Neural progenitor cell (in vitro differentiated cells): Measurements from ENCODE around the gene ANAPC7.

Experiments
- EZH2 ChIP-seq: fragments of 200-600 bp; sonication (generic); IDR thresholded peaks from 2 replicates; pipeline ENCODE4 v1.6.1; 2017; ENCODE audit warnings: antibody characterized with exemption, mild to moderate bottlenecking, moderate library complexity
- EZH2phosphoT487 ChIP-seq: fragments of 200-600 bp; sonication (generic); IDR thresholded peaks from 2 replicates; pipeline ENCODE4 v1.6.1; 2017; ENCODE audit warnings: antibody characterized with exemption
- TF ChIP-seq, protein P1 (sequence below): fragments of 200-600 bp; sonication (generic); IDR thresholded peaks from 2 replicates; pipeline ENCODE4 v1.5.1; 2017; ENCODE audit warnings: antibody characterized with exemption, mild to moderate bottlenecking

DNA sequence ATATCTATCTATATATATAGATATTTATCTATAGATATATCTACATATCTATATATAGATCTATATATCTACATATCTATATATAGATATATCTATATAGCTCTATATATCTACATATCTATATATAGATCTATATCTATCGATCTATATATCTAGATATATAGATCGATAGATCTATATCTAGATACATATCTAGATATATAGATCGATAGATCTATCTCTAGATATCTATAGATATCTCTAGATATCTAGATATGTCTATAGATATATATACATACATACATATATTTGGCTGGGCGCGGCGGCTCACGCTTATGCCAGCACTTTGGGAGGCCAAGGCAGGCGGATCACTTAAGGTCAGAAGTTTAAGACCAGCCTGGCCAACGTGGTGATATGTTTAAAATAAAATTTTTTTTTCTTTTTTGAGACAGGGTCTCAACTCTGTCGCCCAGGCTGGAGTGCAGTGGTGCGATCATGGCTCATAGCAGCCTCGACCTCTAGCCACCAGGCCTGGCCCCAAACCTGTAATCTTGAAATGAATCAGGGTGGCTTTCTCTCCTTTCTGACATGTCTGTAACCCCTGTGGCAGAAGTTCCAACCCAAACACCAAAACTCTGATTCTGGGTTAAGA is 28.6 kb upstream of the ANAPC7 start:
- TF ChIP-seq EZH2: no peak
- TF ChIP-seq, protein P1, sequence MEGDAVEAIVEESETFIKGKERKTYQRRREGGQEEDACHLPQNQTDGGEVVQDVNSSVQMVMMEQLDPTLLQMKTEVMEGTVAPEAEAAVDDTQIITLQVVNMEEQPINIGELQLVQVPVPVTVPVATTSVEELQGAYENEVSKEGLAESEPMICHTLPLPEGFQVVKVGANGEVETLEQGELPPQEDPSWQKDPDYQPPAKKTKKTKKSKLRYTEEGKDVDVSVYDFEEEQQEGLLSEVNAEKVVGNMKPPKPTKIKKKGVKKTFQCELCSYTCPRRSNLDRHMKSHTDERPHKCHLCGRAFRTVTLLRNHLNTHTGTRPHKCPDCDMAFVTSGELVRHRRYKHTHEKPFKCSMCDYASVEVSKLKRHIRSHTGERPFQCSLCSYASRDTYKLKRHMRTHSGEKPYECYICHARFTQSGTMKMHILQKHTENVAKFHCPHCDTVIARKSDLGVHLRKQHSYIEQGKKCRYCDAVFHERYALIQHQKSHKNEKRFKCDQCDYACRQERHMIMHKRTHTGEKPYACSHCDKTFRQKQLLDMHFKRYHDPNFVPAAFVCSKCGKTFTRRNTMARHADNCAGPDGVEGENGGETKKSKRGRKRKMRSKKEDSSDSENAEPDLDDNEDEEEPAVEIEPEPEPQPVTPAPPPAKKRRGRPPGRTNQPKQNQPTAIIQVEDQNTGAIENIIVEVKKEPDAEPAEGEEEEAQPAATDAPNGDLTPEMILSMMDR: no peak
- TF ChIP-seq EZH2phosphoT487: no peak
